ENCODE measurements around the gene KLHL17. TPM values are rescaled to one million over a fixed set of nuclear protein-coding genes. Genes with fewer than 3 reads are reported as not detected.
"Not testable (repeated sequence)": the region's sequence is repeated elsewhere in the genome, so short reads cannot be mapped to it uniquely, and the experiment has no call there.

KLHL17 gene
- total RNA-seq, 2 experiments from 2014 or later = 23.6 to 27.1 TPM

GRCh38 chr1:980602-981395 is 20.4 kb downstream of the KLHL17 start:
- DNase-seq = no peak
- Mint-ChIP-seq H3K27me3 (peaks cover 20% of the 10 kb centered on the region), H3K4me3 (no peak overlapping the region), H3K36me3 (ENCODE audit: low read depth) (peaks cover 3% of the 10 kb centered on the region), H3K9me3 (peaks cover 4% of the 10 kb centered on the region), H3K27ac (no peak overlapping the region), H3K4me1 (peaks cover 4% of the 10 kb centered on the region)
- POLR2A ChIA-PET = no interaction called here
- CTCF ChIA-PET = interaction anchor here (1.0 to 2.2 kb wide), 6 partner anchors 11 to 83 kb away, joined by 3 to 8 read pairs (median 6); no protein-coding TSS in a partner anchor

- Mint-ChIP-seq H3K4me1 (peaks cover 3% of the 10 kb centered on the region), H3K36me3 (ENCODE audit: low read depth) (peaks cover 3% of the 10 kb centered on the region), H3K4me3 (no peak overlapping the region), H3K27ac (no peak overlapping the region), H3K9me3 (peaks cover 4% of the 10 kb centered on the region), H3K27me3 (peaks cover 25% of the 10 kb centered on the region)
- ChIA-PET POLR2A (no interaction called here), CTCF (interaction anchor here (1.0 to 2.2 kb wide), 6 partner anchors 10 to 83 kb away, joined by 3 to 8 read pairs (median 6); no protein-coding TSS in a partner anchor)
- no peak for DNase-seq
Observed at GRCh38 chr1:981491-981954, 21.1 kb downstream of the KLHL17 start.

- POLR2A ChIA-PET = no interaction called here
Observed at GRCh38 chr1:981955-982558, 21.7 kb downstream of the KLHL17 start, which contains the start of gene PERM1. PERM1 (minus strand) TSS chr1:982093; CDS start chr1:981029, 1,064 bp downstream.

GRCh38 chr1:982765-983436 is 22.5 kb downstream of the KLHL17 start:
- Mint-ChIP-seq H3K4me3 (no peak overlapping the region), H3K36me3 (ENCODE audit: low read depth) (peaks cover 3% of the 10 kb centered on the region), H3K27ac (no peak overlapping the region), H3K4me1 (peaks cover 3% of the 10 kb centered on the region), H3K27me3 (peaks cover 27% of the 10 kb centered on the region), H3K9me3 (peaks cover 4% of the 10 kb centered on the region)
- ChIA-PET CTCF (interaction anchor here (0.7 to 3.1 kb wide), 8 partner anchors 9 to 81 kb away, joined by 3 to 13 read pairs (median 4); no protein-coding TSS in a partner anchor), POLR2A (no interaction called here)
- DNase-seq = no peak

More at GRCh38 chr1:981955-982558, 21.7 kb downstream of the KLHL17 start, which contains the start of gene PERM1:
- H3K4me3 Mint-ChIP-seq = no peak within 1 kb of the TSS
- peaks cover 26% of the 10 kb centered on the region for H3K27me3 Mint-ChIP-seq
- peaks cover 3% of the 10 kb centered on the region for H3K36me3 Mint-ChIP-seq (ENCODE audit: low read depth)
- peaks cover 4% of the 10 kb centered on the region for H3K9me3 Mint-ChIP-seq
- peaks cover 3% of the 10 kb centered on the region for H3K4me1 Mint-ChIP-seq
- CTCF ChIA-PET = interaction anchor here (1.2 to 3.1 kb wide), 6 partner anchors 15 to 82 kb away, joined by 4 to 13 read pairs (median 8); no protein-coding TSS in a partner anchor
- DNase-seq = no peak
- H3K27ac Mint-ChIP-seq = no peak within 1 kb of the TSS

- H3K9me3 Mint-ChIP-seq = no peaks in the 10 kb centered on the region
- no peak overlapping the region for H3K4me3 Mint-ChIP-seq
- H3K36me3 Mint-ChIP-seq (ENCODE audit: low read depth) = no peaks in the 10 kb centered on the region
- H3K4me1 Mint-ChIP-seq = no peaks in the 10 kb centered on the region
- CTCF ChIA-PET = interaction anchor here (0.6 to 3.1 kb wide), 17 partner anchors 8 to 632 kb away, joined by 3 to 13 read pairs (median 4); partner anchors contain the start of genes C1orf159, HES4, ISG15 and MIB2
- DNase-seq = peak; percentile 59
- H3K27ac Mint-ChIP-seq = no peak overlapping the region
- POLR2A ChIA-PET = no interaction called here
- peaks cover 30% of the 10 kb centered on the region for H3K27me3 Mint-ChIP-seq
Observed at GRCh38 chr1:983798-984475, 23.6 kb downstream of the KLHL17 start.

GRCh38 chr1:984476-984814 is 24.1 kb downstream of the KLHL17 start:
- Mint-ChIP-seq H3K27me3 (peaks cover 31% of the 10 kb centered on the region), H3K36me3 (ENCODE audit: low read depth) (no peaks in the 10 kb centered on the region), H3K4me3 (no peak overlapping the region), H3K9me3 (no peaks in the 10 kb centered on the region), H3K4me1 (no peaks in the 10 kb centered on the region), H3K27ac (no peak overlapping the region)
- no peak for DNase-seq
- POLR2A ChIA-PET = no interaction called here
- CTCF ChIA-PET = interaction anchor here (0.6 to 3.1 kb wide), 12 partner anchors 9 to 631 kb away, joined by 3 to 13 read pairs (median 4); partner anchors contain the start of genes C1orf159, HES4, ISG15 and MIB2

GRCh38 chr1:985126-985525 is 24.7 kb downstream of the KLHL17 start:
- peaks cover 36% of the 10 kb centered on the region for H3K27me3 Mint-ChIP-seq
- POLR2A ChIA-PET = no interaction called here

GRCh38 chr1:988061-988460 is 27.7 kb downstream of the KLHL17 start:
- CTCF ChIA-PET; H3K4me3 Mint-ChIP-seq; POLR2A ChIA-PET; H3K9me3 Mint-ChIP-seq; H3K36me3 Mint-ChIP-seq (ENCODE audit: low read depth); H3K27ac Mint-ChIP-seq; DNase-seq: not testable (repeated sequence)
- Mint-ChIP-seq H3K27me3 (peaks cover 38% of the 10 kb centered on the region), H3K4me1 (peaks cover 11% of the 10 kb centered on the region)

More at GRCh38 chr1:985126-985525, 24.7 kb downstream of the KLHL17 start:
- no peaks in the 10 kb centered on the region for H3K4me1 Mint-ChIP-seq
- no peaks in the 10 kb centered on the region for H3K9me3 Mint-ChIP-seq
- no peak overlapping the region for H3K4me3 Mint-ChIP-seq
- no peak for DNase-seq
- CTCF ChIA-PET = interaction anchor here (0.7 to 3.1 kb wide), 9 partner anchors 9 to 131 kb away, joined by 3 to 13 read pairs (median 4); partner anchors contain the start of genes C1orf159, HES4, ISG15 and NOC2L
- H3K27ac Mint-ChIP-seq = no peak overlapping the region
- H3K36me3 Mint-ChIP-seq (ENCODE audit: low read depth) = no peaks in the 10 kb centered on the region

GRCh38 chr1:991275-991674 is 30.9 kb downstream of the KLHL17 start:
- POLR2A ChIA-PET; H3K9me3 Mint-ChIP-seq; H3K27ac Mint-ChIP-seq; H3K36me3 Mint-ChIP-seq (ENCODE audit: low read depth); H3K4me3 Mint-ChIP-seq; DNase-seq: not testable (repeated sequence)
- CTCF ChIA-PET = interaction anchor here (0.8 to 1.0 kb wide), 2 partner anchors 10 to 131 kb away, joined by 3 read pairs; no protein-coding TSS in a partner anchor
- H3K27me3 Mint-ChIP-seq = peaks cover 32% of the 10 kb centered on the region
- peaks cover 14% of the 10 kb centered on the region for H3K4me1 Mint-ChIP-seq

- ChIA-PET POLR2A (no interaction called here), CTCF (interaction anchor here (0.8 to 2.4 kb wide), 3 partner anchors 10 to 130 kb away, joined by 3 to 11 read pairs (median 3); no protein-coding TSS in a partner anchor)
- peaks cover 9% of the 10 kb centered on the region for H3K36me3 Mint-ChIP-seq (ENCODE audit: low read depth)
- DNase-seq = no peak
- H3K9me3 Mint-ChIP-seq = peaks cover 8% of the 10 kb centered on the region
- peaks cover 14% of the 10 kb centered on the region for H3K4me1 Mint-ChIP-seq
- H3K4me3 Mint-ChIP-seq = no peak overlapping the region
- H3K27me3 Mint-ChIP-seq = peaks cover 30% of the 10 kb centered on the region
- H3K27ac Mint-ChIP-seq = no peak overlapping the region
Observed at GRCh38 chr1:991895-992294, 31.5 kb downstream of the KLHL17 start.

- DNase-seq = no peak
- peaks cover 9% of the 10 kb centered on the region for H3K36me3 Mint-ChIP-seq (ENCODE audit: low read depth)
- peaks cover 34% of the 10 kb centered on the region for H3K27me3 Mint-ChIP-seq
- H3K4me3 Mint-ChIP-seq = no peak overlapping the region
- ChIA-PET POLR2A (no interaction called here), CTCF (interaction anchor here (0.7 to 2.4 kb wide), 4 partner anchors 9 to 373 kb away, joined by 3 to 11 read pairs (median 3); no protein-coding TSS in a partner anchor)
- H3K4me1 Mint-ChIP-seq = peaks cover 14% of the 10 kb centered on the region
- peaks cover 8% of the 10 kb centered on the region for H3K9me3 Mint-ChIP-seq
- no peak overlapping the region for H3K27ac Mint-ChIP-seq
Observed at GRCh38 chr1:992362-992761, 32.0 kb downstream of the KLHL17 start.

Data from activated CD4-positive, alpha-beta T cell treated with anti-CD3 and anti-CD28 coated beads, Interleukin-2, amount 10 ng/mL, durations not matched to agents 7 days and 5 days (primary cell).